Measurements from ENCODE around the gene TMEM205.
"Not testable (repeated sequence)": the region's sequence is repeated elsewhere in the genome, so short reads cannot be mapped to it uniquely, and the experiment has no call there.

The TMEM205 gene

DNA sequence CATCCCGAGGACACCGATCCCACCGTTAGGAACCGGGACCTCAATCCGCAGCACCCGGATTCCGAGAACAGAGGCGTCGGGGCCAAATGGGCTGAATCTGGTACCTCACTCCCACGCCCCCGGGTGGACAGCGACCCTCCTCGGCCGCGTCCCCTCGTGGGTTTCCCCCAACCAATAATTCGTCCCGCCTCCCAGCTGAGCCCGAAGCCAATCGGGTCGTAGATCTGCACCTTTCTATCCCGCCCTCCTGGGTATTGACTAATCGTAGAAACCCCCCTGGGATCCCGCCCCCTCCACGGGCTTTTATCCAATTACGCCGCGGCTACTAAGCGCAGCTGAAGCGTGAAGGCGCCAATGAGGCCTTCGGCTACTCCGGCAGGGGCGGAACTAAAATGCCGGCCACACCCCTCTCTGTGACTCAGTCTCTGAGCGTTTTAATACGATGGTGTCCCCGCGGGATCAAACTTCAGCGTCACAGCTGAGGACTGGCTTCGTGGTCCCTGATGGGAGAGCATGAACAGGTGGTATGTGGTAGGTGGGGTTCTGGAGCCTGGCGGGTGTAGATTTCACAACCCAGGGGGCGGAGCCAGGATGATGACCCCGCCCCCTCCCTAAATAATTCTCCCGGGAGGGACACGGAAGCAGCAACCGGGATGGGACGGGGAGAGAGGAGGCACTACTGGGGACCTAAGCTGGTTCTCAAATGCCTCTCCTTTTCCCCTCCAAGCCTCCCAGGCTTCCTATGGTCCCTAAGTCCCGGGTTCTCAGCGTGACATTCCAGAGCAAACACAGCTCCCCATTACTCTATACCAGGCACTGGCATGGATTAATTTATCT is at the start of gene TMEM205, which contains the start of gene CCDC159:
Gene TMEM205, minus strand, starts transcription at position 165 of the 837 bp plus-strand sequence. CDS start 649 bp downstream, outside the sequence.
Gene CCDC159, plus strand, starts transcription at position 416 of the 837 bp plus-strand sequence. Its CDS starts 88 bp downstream, at position 504.
- peak; percentile 87 for DNase-seq (ENCODE audit: low read depth)

GRCh38 chr19:11390933-11391680 is 45.0 kb upstream of the TMEM205 start:
- no peak for DNase-seq (ENCODE audit: low read depth)

DNA sequence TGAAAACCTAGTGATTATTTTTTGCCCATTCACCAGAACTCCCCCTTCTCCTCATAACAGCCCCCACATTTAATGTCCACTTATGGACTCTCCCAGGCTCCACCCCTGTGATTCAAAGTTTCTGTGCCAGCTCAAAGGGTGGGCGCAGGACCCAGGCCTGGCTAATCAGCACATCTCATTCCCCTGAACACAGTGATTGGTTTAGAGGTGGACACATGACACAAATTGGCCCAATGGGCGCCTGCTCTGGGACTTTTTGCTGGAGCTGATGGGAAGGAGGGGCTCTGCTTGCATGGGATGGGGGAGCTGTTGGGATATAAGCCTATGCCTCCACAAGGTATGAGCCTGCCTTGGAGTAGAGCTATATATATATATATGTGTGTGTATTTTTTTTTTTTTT is 44.3 kb upstream of the TMEM205 start:
- no peak for DNase-seq (ENCODE audit: low read depth)

DNA sequence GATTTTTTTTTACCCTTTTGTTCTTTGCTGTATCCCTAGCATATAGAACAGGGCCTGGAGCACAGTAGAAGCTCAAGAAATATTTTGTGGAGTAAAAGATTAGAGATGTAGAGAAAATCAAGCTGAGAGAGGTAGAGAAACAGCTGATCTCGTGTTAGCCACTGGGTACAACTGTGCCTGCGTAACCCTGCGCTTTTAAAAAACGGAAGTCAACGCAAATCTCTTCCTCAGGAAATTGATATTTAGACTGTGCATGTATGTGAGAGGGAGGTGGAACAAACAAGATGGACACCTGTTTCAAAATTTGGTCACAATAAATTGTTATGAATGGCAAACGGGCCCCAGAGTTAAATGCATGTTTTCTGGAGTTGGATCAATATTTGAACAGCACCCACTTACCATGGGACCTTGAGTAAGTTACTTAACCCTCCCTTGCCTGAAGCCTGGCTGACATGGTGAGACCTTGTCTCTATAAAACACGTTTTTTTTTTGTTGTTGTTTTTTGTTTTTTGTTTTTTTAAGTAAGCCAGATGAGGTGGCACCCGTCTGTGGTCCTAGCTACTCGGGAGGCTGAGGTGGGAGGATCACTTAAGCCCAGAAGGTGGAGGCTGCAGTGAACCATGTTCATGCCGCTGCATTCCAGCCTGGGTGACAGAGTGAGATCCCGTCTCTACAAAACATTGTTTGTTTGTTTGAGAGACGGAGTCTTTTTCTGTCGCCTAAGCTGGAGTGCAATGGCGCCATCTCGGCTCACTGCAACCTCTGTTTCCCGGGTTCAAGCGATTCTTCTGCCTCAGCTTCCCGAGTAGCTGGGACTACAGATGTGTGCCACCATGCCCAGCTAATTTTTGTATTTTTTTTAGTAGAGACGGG is 41.3 kb upstream of the TMEM205 start:
- DNase-seq (ENCODE audit: low read depth), result no peak

DNA sequence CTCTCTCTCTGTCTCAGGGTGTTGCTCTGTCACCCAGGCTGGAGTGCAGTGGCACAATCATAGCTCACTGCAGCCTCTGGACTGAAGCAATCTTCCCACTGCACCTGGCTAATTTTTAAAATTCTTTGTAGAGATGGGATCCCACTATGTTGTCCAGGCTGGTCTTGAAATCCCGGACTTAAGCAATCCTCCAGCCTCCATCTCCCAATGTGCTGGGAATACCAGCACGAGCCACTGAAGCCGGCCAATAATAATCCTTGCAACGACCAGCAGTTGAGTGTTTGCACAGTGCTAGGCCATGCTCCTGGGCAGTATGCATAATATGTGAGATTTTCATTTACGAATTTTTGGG is 38.7 kb upstream of the TMEM205 start:
- DNase-seq (ENCODE audit: low read depth), result no peak

DNA sequence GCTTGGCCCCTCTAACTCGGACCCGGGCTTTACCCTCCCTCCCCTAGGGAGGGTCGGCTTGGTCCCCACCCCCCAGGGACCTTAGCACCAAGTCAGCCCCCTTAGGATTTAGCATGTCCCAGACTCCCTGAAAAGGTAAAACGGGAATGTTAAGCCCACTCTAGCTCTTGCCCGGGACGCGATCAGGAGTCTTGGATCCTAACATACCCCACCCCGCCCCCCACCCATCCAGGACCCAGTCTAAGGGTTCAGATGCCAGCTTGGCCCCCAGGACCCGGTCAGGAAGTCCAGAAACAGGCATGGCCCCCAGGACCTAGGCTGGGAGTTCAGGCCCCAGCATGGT is 37.6 kb upstream of the TMEM205 start:
- no peak for DNase-seq (ENCODE audit: low read depth)

DNA sequence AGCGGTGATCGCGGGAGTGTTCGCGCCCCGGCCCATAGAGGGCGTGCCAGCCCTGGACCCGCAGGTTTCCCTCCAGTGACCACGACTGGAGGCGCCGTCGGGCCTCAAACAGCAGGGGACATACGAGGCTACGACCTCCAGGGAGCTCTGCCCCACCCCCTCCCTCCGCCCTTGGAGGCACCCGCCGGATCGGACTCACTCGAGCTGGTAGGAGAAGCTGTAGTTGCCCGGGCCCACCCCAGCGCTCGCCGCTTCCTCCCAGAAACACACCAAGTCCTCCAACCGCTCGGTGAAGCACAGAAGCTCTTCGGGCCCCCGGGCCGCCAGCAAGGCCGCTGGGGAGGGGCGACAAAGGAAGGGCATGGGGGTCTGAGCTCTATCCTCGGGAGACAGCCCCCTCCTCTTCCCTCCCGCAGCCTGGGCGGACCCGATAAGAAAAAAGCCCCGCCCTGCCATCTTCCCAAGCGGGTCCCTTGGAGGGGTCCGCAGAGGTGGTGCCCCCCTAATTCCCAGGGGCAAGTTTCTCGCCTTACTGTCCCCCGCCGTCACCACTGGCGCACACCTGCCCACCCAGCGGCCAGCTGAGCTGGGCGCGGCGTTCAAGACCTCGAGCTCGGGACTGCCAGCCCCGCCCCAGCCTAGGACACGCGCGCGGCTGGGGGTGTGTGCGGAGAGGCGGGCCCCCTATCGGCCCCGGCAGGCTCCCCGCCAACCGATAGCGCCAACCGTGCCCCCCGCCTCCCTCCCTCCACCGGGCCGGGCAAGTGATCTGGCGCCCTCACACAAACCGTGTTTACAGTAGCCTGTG is 37.0 kb upstream of the TMEM205 start:
- peak; percentile 84 for DNase-seq (ENCODE audit: low read depth)

DNA sequence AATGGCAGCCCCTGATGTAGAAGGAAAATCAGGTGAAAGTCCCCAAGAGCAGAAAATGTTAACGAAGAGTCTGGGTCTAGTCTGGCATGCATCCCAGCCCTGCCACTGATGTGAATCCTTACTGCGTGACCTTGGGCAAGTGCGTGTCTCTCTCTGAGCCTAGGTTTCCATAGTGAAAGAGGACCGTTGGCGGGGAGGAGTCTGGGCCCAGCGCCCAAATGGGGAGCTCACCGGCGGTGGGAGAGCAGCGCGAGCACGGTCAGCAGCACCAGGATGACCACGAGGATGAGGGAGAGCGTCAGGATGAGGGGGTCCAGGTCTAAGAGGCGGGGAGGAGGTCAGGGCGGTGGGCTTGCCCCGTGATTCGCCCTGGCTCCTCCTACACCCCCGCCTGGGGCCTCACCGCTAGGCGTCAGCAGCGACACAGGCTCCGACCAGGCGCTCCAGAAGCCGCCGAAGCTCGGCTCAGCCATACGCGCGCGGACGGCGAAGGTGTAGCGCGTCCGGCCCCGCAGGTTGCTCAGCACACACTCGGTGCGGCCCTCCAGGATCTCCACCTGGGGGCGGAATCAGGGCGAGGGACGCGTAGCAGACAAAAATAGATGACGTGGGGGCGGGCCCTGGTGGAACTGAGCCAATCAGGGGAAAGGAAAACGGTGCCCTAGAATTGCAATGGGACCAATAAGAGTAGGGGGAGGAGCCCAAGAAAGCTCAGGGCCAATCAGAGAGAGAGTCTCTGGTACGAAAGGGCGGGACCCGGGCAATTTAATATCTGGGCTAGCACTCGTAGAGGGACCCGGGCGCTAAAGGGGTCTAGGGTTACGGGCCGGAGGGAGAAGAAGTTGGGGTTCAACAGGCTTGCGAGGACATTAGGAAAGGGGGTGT is 34.8 kb upstream of the TMEM205 start:
- peak; percentile 92 for DNase-seq (ENCODE audit: low read depth)

- no peak for DNase-seq (ENCODE audit: low read depth)
These were observed 33.8 kb upstream of the TMEM205 start for GRCh38 chr19:11379857-11380350.

- not testable (repeated sequence) for DNase-seq (ENCODE audit: low read depth)
These were observed 33.3 kb upstream of the TMEM205 start for GRCh38 chr19:11379269-11379845.

DNA sequence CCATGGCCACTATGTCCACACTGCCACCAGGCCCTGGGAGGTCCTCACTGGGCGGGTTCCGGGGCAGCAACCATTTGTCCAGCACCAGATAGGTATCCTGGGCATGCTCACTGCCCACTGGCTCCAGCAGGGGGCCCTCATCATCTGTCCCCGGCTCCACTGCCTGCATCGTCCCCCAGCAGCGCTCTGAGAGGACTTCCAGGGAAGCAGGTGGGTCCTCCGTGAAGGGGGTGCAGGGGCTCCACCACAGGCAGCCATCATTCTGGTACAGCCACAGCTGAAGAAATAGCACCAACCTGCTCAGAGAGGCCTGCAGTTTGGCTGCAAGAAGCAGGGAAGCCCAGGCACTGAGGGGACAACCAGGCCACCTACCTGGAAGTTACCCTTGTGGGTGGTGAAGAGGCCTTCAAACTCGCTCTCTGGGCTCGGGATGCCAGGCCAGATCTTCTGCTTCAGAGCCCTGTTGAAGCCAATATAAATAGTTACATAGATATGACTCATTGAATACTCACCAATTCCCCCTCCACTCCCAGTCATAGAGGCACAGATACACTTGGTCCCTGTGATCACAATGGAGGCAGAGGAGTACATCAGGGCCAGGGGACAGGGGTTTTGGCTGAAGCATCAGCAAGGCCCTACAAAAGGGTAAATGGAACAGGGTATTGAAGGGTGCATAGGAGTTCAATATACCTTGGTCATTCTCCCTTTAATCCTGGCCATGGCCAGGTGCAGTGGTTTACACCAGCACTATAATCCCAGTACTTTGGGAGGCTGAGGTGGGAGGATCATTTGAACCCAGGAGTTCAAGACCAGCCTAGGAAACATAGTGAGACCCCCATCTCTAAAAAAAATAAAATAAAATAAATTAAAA is 32.5 kb upstream of the TMEM205 start:
- DNase-seq (ENCODE audit: low read depth), result no peak

DNA sequence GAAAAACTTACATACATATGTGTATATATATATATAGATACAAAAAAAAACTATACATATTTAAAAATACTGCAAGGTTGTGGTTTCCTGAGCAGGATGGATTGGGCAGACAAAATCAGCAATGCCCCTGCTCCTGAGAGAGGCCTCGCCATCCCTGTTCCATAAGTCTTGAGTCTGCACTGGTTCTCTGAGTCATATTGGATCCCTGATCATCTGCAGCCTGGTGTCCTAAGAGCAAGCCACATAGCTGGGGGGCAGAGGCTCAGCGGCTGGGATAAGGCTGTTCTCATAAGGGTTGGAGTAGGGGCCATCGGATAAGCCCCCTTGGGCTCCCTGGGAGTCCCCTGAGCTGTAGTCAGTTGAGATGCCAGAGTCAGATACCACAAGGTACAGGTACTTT is 31.7 kb upstream of the TMEM205 start:
- no peak for DNase-seq (ENCODE audit: low read depth)

DNA sequence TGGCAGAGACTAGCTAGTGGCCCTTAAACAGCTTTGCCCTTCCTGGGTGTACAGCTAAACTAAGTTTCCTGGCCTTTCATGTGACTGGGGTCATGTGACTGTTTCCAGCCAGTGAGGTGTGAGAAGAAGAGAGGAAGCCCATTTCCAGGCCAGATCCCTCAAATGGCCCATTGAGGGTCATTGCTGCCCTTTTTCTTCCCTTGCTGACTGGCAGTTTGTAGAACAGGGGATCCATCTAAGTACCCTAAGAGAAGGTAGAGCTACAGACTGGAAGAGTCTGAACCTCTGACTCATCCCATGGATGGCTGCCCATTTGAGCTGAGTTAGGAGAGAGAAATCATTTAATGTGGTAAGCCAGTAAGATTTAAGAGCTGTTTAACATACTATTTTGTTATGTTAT is 31.2 kb upstream of the TMEM205 start:
- DNase-seq (ENCODE audit: low read depth), result no peak

DNA sequence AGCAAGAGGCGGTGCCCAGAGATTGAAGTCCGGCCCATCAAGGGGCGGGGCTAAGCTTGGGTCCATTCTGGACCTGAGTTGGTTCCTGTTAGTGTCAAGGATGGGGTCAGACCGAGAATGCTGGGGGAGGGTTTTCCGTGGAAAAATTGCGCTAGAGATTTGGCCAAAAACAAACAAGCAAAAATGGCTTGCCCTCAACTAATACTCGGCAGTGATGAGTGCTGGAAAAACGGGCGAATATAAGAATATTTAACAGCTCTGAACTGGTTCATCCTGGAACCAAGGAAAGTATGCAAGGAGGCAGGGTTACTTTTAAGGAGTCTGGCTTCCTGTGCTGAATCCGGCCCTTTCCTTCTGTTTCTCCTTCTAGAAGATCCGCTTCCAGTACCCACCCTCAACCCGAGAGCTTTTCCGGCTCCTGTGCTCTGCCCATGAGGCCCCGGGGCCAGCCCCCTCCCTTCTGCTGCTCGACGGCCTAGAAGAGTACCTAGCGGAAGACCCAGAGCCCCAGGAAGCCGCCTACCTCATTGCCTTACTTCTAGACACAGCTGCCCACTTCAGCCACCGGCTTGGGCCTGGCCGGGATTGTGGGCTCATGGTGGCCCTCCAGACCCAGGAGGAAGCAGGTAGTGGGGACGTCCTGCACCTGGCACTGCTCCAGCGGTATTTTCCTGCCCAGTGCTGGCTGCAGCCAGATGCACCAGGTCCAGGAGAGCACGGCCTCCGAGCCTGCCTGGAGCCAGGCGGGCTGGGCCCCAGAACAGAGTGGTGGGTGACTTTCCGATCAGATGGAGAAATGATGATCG is 29.3 kb upstream of the TMEM205 start:
- DNase-seq (ENCODE audit: low read depth), result no peak

GRCh38 chr19:11374433-11375142 is 28.5 kb upstream of the TMEM205 start, which contains the start of gene SWSAP1:
TSS of gene SWSAP1 (plus strand) at chr19:11374666. CDS start at chr19:11374681, 15 bp downstream.
- DNase-seq (ENCODE audit: low read depth), result peak; percentile 99

DNA sequence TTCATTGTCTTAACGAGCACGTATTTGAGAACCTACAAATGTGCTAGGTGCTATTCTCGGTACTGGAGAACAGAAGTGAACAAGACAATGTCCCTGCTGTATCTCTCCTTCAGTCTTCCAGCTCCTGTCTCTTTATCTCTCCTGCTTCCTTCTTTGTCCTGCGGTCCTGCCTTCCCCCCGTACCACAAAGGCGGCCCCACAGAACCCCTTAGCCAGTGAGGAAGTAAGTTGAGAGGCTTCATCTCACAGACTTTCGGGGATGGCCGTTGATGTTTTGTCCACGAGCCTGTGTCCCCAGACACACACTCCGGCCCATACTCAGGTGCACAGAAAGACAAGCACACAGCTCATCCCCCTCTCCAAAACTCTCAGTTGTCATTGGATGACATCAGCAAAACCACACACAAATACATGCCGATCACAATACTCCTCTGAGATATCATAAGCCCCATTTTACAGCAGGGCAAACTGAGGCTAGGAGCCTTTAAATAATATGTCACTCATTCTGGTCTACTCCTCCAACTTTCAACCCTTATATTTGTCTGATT is 27.9 kb upstream of the TMEM205 start:
- no peak for DNase-seq (ENCODE audit: low read depth)
